Esophagus (tissue), 2 donors: ENCODE measurements around the gene ZNF536. TPM values are rescaled to one million over a fixed set of nuclear protein-coding genes. Genes with fewer than 3 reads are reported as not detected.
"Not testable (repeated sequence)": the region's sequence is repeated elsewhere in the genome, so short reads cannot be mapped to it uniquely, and the experiment has no call there.

Experiments
- H3K27ac ChIP-seq, 2 donors: one replicate each; pipeline ENCODE4 v1.5.1; 2013; ENCODE audit warnings: low read depth in 2 of 2, mild to moderate bottlenecking in 2 of 2, inconsistent platforms in 1 of 2, low read length in 1 of 2, moderate library complexity in 1 of 2
- H3K27me3 ChIP-seq, 2 donors: one replicate each; pipeline ENCODE4 v1.6.1; 2013; ENCODE audit warnings: low read length in 2 of 2, control low read depth in 1 of 2, mild to moderate bottlenecking in 1 of 2; ENCODE audit not compliant: insufficient read depth in 2 of 2, control insufficient read depth in 1 of 2
- H3K36me3 ChIP-seq, 2 donors: one replicate each; pipeline ENCODE4 v1.6.1; 2013; ENCODE audit warnings: low read length in 1 of 2; ENCODE audit not compliant: control insufficient read depth in 2 of 2, insufficient read depth in 2 of 2
- H3K4me1 ChIP-seq, 2 donors: one replicate each; pipeline ENCODE4 v1.6.1; 2013; ENCODE audit warnings: low read length in 1 of 2; ENCODE audit not compliant: control insufficient read depth in 2 of 2, insufficient read depth in 2 of 2
- H3K4me3 ChIP-seq, 2 donors: one replicate each; pipeline ENCODE4 v1.5.1; 2013; ENCODE audit warnings: low read length in 2 of 2, mild to moderate bottlenecking in 2 of 2, low read depth in 1 of 2, moderate library complexity in 1 of 2
- H3K9me3 ChIP-seq, 2 donors: one replicate each; pipeline ENCODE4 v1.6.1; 2013; ENCODE audit warnings: mild to moderate bottlenecking in 2 of 2, low read depth in 1 of 2, low read length in 1 of 2, moderate library complexity in 1 of 2; ENCODE audit not compliant: control insufficient read depth in 2 of 2, insufficient read depth in 1 of 2
- WGBS, 2 donors: extraction: QIAGEN DNeasy Blood & Tissue Kit; methylation state at CpG; one replicate each; pipeline ENCODE4 v1.1.7; 2013; 5-methylcytosine and 5-hydroxymethylcytosine counted together
- polyA plus RNA-seq, 2 donors: library from polyadenylated mRNA; stranded (reverse); fragments of 200-250 nt; gene quantifications; one replicate each; pipeline ENCODE4 v1.2.3, GENCODE V29; 2013
- donor health status: healthy with polysubstance abuse.
- donor health status: Bipolar disorder and iron deficiency.

ZNF536 gene
- polyA plus RNA-seq, 2 donors, result 0.53 to 0.57 TPM

DNA sequence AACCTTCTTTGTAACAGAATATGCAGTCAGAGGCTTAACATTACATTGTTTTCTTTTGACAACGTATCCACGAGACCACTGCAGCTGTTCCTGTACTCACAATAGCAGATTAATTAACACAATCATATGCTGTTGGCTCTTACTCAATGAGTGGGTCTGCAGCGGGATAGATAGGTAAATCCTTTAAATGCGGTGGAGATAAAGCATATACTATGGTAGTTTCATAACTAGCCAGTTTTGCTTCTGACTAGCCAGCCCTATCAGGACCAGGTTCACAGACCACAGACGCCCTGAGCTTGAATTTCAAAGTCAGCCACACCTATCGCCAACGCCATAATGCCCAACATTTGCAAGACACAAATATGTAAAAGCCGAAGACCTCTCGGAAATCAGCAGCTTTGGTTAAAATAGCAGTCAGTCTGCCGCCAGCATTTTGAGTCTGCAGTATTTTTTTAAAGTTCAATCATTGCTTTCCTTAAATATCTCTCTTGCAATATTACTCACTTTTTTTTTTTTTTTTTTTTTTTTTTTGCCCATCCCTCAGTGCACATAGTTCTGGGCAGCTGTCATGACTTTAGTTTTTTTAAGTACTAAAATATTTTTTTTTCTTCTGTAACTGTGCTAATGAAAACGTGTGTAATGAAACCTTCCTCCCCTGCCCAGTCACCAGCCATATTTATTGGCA is 120.5 kb downstream of the ZNF536 start:
- Histone ChIP-seq H3K4me3 (no peak overlapping the region), H3K27me3 (no peaks in the 10 kb centered on the region)
- 29 to 38% methylated on average over 11 of the region's 11 CpGs for WGBS, 2 donors

DNA sequence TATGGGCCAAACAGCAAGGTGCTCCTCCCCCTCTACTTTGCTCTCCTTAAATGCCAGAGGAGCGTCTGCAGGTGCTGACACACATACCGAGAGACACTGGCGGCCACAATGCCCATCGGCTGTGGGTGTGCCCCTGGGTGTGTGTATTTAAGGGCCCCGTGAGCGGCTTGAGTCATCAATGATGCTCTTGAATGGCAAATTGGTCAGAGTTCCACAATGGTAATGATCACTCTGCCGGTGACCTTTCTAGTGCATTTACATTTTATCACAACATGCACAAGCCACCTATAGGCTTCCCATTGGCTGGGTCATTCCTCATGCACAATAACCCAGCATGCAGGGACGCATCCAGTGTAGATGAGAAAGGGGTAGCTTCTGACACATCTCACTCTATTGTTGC is 124.8 kb downstream of the ZNF536 start:
- Histone ChIP-seq H3K36me3 (no peaks in the 10 kb centered on the region), H3K4me3 (no peak overlapping the region), H3K4me1 (no peaks in the 10 kb centered on the region), H3K27ac (no peak overlapping the region), H3K27me3 (no peaks in the 10 kb centered on the region), H3K9me3 (no peaks in the 10 kb centered on the region)
- WGBS, 2 donors, result 59 to 63% methylated on average over 8 of the region's 8 CpGs

More for the DNA sequence above, 120.5 kb downstream of the ZNF536 start:
- no peak overlapping the region for H3K27ac ChIP-seq
- H3K4me1 ChIP-seq, result no peaks in the 10 kb centered on the region
- no peaks in the 10 kb centered on the region for H3K9me3 ChIP-seq
- H3K36me3 ChIP-seq, result no peaks in the 10 kb centered on the region

DNA sequence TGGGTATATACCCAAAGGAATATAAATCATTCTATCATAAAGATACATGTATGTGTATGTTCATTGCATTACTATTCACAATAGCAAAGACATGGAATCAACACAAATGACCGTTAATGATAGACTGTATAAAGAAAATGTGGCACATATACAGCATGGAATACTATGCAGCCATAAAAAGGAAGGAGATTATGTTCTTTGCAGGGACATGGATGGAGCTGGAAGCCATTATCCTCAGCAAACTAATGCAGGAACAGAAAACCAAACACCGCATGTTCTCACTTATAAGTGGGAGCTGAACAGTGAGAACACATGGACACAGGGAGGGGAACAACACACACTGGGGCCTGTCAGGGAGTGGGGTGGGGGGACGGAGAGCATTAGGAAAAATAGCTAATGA is 125.9 kb downstream of the ZNF536 start:
- H3K4me3 ChIP-seq, H3K36me3 ChIP-seq, H3K27me3 ChIP-seq, H3K9me3 ChIP-seq, H3K27ac ChIP-seq, H3K4me1 ChIP-seq: not testable (repeated sequence)
- 71 to 89% methylated on average over 2 to 3 of the region's 3 CpGs for WGBS, 2 donors

DNA sequence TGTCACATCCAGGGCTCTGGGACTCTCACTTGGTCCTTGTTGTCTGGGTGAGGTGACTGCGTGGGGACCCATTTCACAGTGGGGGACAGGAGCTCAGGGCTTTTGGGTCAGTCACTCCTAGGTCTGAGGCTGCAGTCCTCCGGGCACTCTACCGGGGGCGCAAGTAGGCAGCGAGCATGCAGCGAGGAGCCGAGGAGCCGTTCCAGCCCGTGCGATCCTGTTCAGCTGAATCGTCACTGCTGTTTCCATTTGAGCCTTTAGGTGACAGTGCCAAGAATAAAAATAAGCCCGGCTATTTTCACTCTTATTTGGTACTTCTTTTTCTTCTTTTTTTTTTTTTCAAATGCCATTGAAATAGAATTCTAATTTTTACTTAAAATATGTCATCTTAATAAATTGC is 126.5 kb downstream of the ZNF536 start:
- Histone ChIP-seq H3K27ac (no peak overlapping the region), H3K4me1 (no peaks in the 10 kb centered on the region), H3K4me3 (no peak overlapping the region), H3K27me3 (no peaks in the 10 kb centered on the region), H3K9me3 (no peaks in the 10 kb centered on the region), H3K36me3 (no peaks in the 10 kb centered on the region)
- 22 to 25% methylated on average over 12 of the region's 12 CpGs for WGBS, 2 donors

DNA sequence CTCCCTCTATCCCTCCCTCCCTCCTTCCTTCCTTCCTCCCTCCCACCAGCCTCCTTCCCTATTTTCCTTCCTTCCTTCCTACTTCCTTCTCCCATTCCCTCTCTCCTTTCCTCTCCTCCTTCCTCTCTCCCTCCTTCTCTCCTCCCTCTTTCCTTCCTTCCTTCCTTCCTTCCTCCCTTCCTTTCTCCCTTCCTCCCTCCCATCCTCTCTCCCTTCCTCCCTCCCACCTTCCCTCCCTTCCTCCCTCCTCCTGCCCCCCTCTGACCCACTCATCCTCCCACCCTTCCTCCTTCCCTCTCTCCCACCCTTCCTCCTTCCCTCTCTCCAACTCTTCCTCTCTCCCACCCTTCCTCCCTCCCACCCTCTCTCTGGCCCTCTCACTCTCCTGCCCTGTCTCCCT is 132.1 kb downstream of the ZNF536 start:
- H3K36me3 ChIP-seq, result no peaks in the 10 kb centered on the region
- H3K27me3 ChIP-seq, result no peaks in the 10 kb centered on the region
- H3K27ac ChIP-seq, result no peak overlapping the region
- no peaks in the 10 kb centered on the region for H3K4me1 ChIP-seq
- no peaks in the 10 kb centered on the region for H3K9me3 ChIP-seq
- no peak overlapping the region for H3K4me3 ChIP-seq

DNA sequence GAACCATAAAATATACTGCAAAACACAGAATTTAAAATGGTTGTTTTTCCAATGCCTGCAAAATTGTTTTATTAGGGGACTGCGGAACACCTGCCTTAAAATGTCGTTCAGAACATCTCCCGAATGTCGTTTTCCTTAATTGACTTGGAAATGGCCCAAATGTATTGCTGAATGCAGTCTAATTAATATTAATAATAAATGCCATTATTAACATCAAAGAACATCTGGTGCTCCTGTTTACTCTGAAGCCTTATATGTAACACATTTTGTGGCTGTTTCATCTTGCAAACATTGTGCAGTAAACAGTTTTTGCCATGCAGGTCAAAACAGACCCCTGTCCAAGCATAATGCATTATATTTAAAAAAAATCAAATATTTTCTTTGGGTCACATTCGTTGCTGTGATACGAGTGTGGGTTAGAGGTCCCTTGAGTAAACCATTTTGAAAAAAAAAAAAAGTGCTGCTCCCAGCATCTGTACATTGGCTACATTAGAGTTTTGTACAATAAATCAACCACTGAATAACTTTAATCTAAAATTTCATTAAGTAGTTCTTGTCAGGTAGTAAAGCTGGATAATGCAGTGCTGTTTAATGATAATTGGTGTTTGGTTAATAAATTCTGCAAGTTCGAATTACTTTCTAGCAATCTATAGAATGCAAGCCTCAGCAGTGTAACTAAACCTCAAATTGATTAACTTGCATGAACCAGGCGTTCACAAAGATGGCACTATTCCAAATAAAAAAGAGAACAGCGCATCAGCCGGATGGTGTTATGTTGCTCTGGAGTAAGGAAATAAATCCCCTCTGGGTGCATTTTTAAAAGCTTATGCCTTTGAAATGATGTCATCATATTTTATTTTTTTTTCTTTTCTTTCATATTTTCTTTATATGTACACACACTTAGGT is 140.2 kb downstream of the ZNF536 start:
- Histone ChIP-seq H3K36me3 (no peaks in the 10 kb centered on the region), H3K27ac (no peak overlapping the region), H3K4me1 (no peaks in the 10 kb centered on the region), H3K27me3 (no peaks in the 10 kb centered on the region), H3K4me3 (no peak overlapping the region), H3K9me3 (peaks cover 2 to 3% of the 10 kb centered on the region in 2 donors)
- WGBS, 2 donors, result 37 to 46% methylated on average over 10 of the region's 10 CpGs

DNA sequence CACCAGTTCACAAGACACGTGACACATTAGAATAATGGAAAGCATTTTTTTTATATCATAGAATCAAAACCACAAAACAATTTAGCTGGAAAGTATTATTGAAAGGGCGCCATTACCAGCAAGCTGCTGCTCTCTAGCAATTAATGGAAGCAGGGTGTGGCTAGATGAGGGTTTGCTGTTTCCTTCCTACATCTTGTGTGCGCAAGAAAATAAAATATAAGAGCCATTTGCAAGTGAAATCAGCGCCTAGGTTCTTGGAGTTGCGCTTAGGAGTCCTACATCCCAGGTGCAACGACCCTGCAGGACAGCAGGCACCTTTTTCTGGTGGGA is 140.9 kb downstream of the ZNF536 start:
- H3K4me3 ChIP-seq, result no peak overlapping the region
- peaks cover 2 to 3% of the 10 kb centered on the region in 2 donors for H3K9me3 ChIP-seq
- H3K27ac ChIP-seq, result no peak overlapping the region
- no peaks in the 10 kb centered on the region for H3K36me3 ChIP-seq
- H3K27me3 ChIP-seq, result no peaks in the 10 kb centered on the region
- 62 to 75% methylated on average over 6 of the region's 6 CpGs for WGBS, 2 donors
- H3K4me1 ChIP-seq, result no peaks in the 10 kb centered on the region

DNA sequence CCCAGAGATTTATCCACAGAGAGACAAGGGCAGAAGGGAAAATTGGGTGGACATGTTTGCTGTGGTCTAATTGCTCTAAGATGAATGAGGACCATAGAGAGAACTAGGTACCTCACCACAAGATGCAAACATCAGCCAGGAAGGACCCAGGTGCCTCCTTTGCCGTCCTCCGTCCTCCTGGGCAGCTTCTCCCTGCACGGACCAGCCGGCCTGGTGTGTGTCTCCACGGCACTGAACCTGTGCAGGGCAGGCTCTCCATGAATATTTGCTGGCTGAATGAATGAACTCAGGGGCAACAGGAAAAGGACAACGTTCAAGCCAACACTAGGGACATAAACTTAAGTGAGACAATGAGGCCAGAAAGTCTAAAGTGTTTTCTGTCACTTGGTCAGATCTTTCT is 143.9 kb downstream of the ZNF536 start:
- Histone ChIP-seq H3K4me3 (no peak overlapping the region), H3K27me3 (no peaks in the 10 kb centered on the region), H3K36me3 (no peaks in the 10 kb centered on the region), H3K27ac (no peak overlapping the region), H3K9me3 (peaks cover 2 to 3% of the 10 kb centered on the region in 2 donors), H3K4me1 (no peaks in the 10 kb centered on the region)
- 85 to 86% methylated on average over 6 of the region's 6 CpGs for WGBS, 2 donors

DNA sequence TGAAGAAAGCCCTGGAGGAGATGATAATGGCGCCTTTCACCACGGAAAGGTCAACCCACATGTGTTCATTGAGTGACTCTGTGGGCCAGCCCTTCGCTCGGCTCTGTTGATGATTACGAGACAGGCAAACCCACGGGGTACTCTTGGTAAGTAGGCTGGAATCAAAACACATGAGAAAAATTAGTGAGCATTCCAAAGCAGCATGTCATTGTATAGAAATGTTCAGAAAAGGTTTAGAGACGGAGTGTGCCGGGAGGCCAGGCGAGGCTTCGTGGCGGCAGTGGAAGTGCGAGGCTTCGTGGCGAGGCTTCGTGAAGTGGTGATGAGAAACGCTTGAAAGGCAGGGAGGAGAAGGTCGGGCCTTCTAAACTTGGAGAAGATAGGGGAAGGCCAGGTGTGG is 144.3 kb downstream of the ZNF536 start:
- WGBS, 2 donors, result 90 to 92% methylated on average over 17 of the region's 17 CpGs
- Histone ChIP-seq H3K4me1 (no peaks in the 10 kb centered on the region), H3K27me3 (no peaks in the 10 kb centered on the region), H3K36me3 (no peaks in the 10 kb centered on the region), H3K9me3 (peaks cover 2 to 3% of the 10 kb centered on the region in 2 donors), H3K27ac (no peak overlapping the region), H3K4me3 (no peak overlapping the region)
